OCI-LY7 (cell line): ENCODE data around the gene NME7. TPM values are rescaled to one million over a fixed set of nuclear protein-coding genes. Genes with fewer than 3 reads are reported as not detected.

Experiments used
- BruUV-seq: library from RNA; stranded (reverse); fragments of 400-500 nt; replicated peaks from 2 replicates; lab custom pipeline; 2021; lab: Mats Ljungman, UMichigan
- CTCF ChIA-PET: fragments of 300-600 bp; sonication (Branson Sonifier 250); formaldehyde crosslinking; loops from one replicate; lab custom pipeline; 2022; ENCODE audit warnings: antibody characterized with exemption; ENCODE audit not compliant: unreplicated experiment; lab: Charles Lee
- POLR2A ChIA-PET: fragments of 300-600 bp; sonication (Branson Sonifier 250); formaldehyde crosslinking; loops from one replicate; lab custom pipeline; 2022; ENCODE audit warnings: antibody characterized with exemption; lab: Charles Lee
- DNase-seq: peaks from one replicate; pipeline ENCODE4 v3.0.0-alpha.2; 2015; ENCODE audit warnings: low spot score
- H2AFZ ChIP-seq: fragments of 200-600 bp; sonication (generic), shearing (Covaris generic); 2 replicates; pipeline ENCODE4 v1.6.1; 2014; ENCODE audit warnings: mild to moderate bottlenecking, antibody characterized with exemption, low read length, moderate library complexity
- H3K27ac ChIP-seq: fragments of 200-600 bp; sonication (generic); 2 replicates; pipeline ENCODE4 v1.5.1; 2014; ENCODE audit warnings: mixed run types, low read depth, mild to moderate bottlenecking, moderate library complexity, low read length, inconsistent platforms; ENCODE audit not compliant: poor library complexity, severe bottlenecking
- H3K36me3 ChIP-seq: fragments of 200-600 bp; sonication (generic); 2 replicates; pipeline ENCODE4 v1.6.1; 2014; ENCODE audit warnings: mild to moderate bottlenecking, antibody characterized with exemption, low read length, moderate library complexity, mixed read lengths; ENCODE audit not compliant: insufficient read depth
- H3K4me1 ChIP-seq: fragments of 200-600 bp; sonication (generic); 2 replicates; pipeline ENCODE4 v1.5.1; 2014; ENCODE audit warnings: mild to moderate bottlenecking, low read length; ENCODE audit not compliant: insufficient read depth, poor library complexity, severe bottlenecking
- H3K4me2 ChIP-seq: fragments of 200-600 bp; sonication (generic); 2 replicates; pipeline ENCODE4 v1.6.1; 2014; ENCODE audit warnings: mild to moderate bottlenecking, low read length
- H3K4me3 ChIP-seq: fragments of 200-600 bp; sonication (generic); 2 replicates; pipeline ENCODE4 v1.5.1; 2014; ENCODE audit warnings: mild to moderate bottlenecking, low read depth, low read length; ENCODE audit not compliant: poor library complexity, severe bottlenecking
- H3K79me2 ChIP-seq: fragments of 200-600 bp; sonication (generic); 2 replicates; pipeline ENCODE4 v1.6.1; 2016; ENCODE audit warnings: low read depth, mild to moderate bottlenecking, low read length, moderate library complexity, mixed read lengths; ENCODE audit not compliant: insufficient read depth
- H3K9me2 ChIP-seq: fragments of 200-600 bp; sonication (generic); 2 replicates; pipeline ENCODE4 v1.6.1; 2016; ENCODE audit warnings: mild to moderate bottlenecking, low read length, mixed read lengths; ENCODE audit not compliant: insufficient read depth
- H3K9me3 ChIP-seq: fragments of 200-600 bp; sonication (generic); 2 replicates; pipeline ENCODE4 v1.6.1; 2014; ENCODE audit warnings: mild to moderate bottlenecking, mixed run types, low read length, mixed read lengths
- H4K20me1 ChIP-seq: fragments of 200-600 bp; sonication (generic); 2 replicates; pipeline ENCODE4 v1.6.1; 2014; ENCODE audit warnings: mild to moderate bottlenecking, antibody characterized with exemption, low read length, moderate library complexity, mixed read lengths; ENCODE audit not compliant: insufficient read depth
- CTCF ChIP-seq: fragments of 200-600 bp; sonication (generic); conservative IDR thresholded peaks from 2 replicates; pipeline ENCODE4 v1.5.1; 2014; ENCODE audit warnings: mild to moderate bottlenecking, antibody characterized with exemption, low read length, moderate library complexity, mixed read lengths
- EZH2phosphoT487 ChIP-seq: fragments of 200-600 bp; sonication (generic); IDR thresholded peaks from 2 replicates; pipeline ENCODE4 v1.6.1; 2018; ENCODE audit warnings: low read depth, borderline replicate concordance, mild to moderate bottlenecking, mixed run types, antibody characterized with exemption, low read length, moderate library complexity, mixed read lengths
- intact Hi-C: fragments of 100-400 bp; cut with micrococcal nuclease; formaldehyde crosslinking; loops from one replicate; pipeline ENCODE4 v1.10.0; 2022; ENCODE audit not compliant: unreplicated experiment
- total RNA-seq, 2 experiments: library from RNA; depleted of rRNA in 1 of 2; stranded (reverse); fragments of >200 nt in 1 of 2; shearing (Covaris generic) in 1 of 2; gene quantifications; 2 replicates each; pipeline ENCODE4 v1.2.3, GENCODE V29; 2014 to 2022

The NME7 gene
- total RNA-seq, 2 experiments from 2014 or later = 9.3 to 17.0 TPM

GRCh38 chr1:169240449-169241232 is 127.0 kb downstream of the NME7 start:
- ChIA-PET POLR2A (interaction anchor here (0.7 to 1.3 kb wide), 2 partner anchors 9 to 616 kb away, joined by 3 to 4 read pairs; no protein-coding TSS in a partner anchor), CTCF (no interaction called here)
- Histone ChIP-seq H3K4me3 (no peak overlapping the region), H3K79me2 (no peaks in the 10 kb centered on the region), H3K9me2 (no peaks in the 10 kb centered on the region; the same call in 1 of the 2 replicates), H3K9me3 (no peaks in the 10 kb centered on the region), H3K4me2 (no peak overlapping the region), H4K20me1 (no peaks in the 10 kb centered on the region), H3K36me3 (no peaks in the 10 kb centered on the region), H3K4me1 (no peaks in the 10 kb centered on the region), H2AFZ (no peak overlapping the region), H3K27ac (no peak overlapping the region)
- no peak for DNase-seq
- intact Hi-C loops = no loop called here
- BruUV-seq = no TSS peak
- no peak for TF ChIP-seq CTCF

GRCh38 chr1:169236880-169237279 is 130.7 kb downstream of the NME7 start:
- Histone ChIP-seq H3K4me1 (no peaks in the 10 kb centered on the region), H2AFZ (no peak overlapping the region), H3K9me3 (no peaks in the 10 kb centered on the region), H3K27ac (no peak overlapping the region), H3K9me2 (no peaks in the 10 kb centered on the region; the same call in 1 of the 2 replicates), H3K79me2 (no peaks in the 10 kb centered on the region), H4K20me1 (no peaks in the 10 kb centered on the region), H3K4me2 (no peak overlapping the region), H3K4me3 (no peak overlapping the region), H3K36me3 (no peaks in the 10 kb centered on the region)
- ChIA-PET CTCF (no interaction called here), POLR2A (interaction anchor here (0.6 kb wide), 1 partner anchor 164 kb away, joined by 7 read pairs; no protein-coding TSS in a partner anchor)
- TF ChIP-seq CTCF (no peak), EZH2phosphoT487 (no peak)
- BruUV-seq = no TSS peak
- intact Hi-C loops = no loop called here
- no peak for DNase-seq

GRCh38 chr1:169236143-169236542 is 131.5 kb downstream of the NME7 start:
- no TSS peak for BruUV-seq
- H3K9me3 ChIP-seq = no peaks in the 10 kb centered on the region
- H3K27ac ChIP-seq = no peak overlapping the region
- no peak overlapping the region for H3K4me3 ChIP-seq
- ChIA-PET CTCF (no interaction called here), POLR2A (interaction anchor here (0.6 kb wide), 1 partner anchor 164 kb away, joined by 7 read pairs; no protein-coding TSS in a partner anchor)
- intact Hi-C loops = no loop called here
- DNase-seq = no peak
- H3K4me1 ChIP-seq = no peaks in the 10 kb centered on the region
- no peak overlapping the region for H3K4me2 ChIP-seq
- H3K9me2 ChIP-seq = no peaks in the 10 kb centered on the region; the same call in 1 of the 2 replicates
- no peaks in the 10 kb centered on the region for H3K79me2 ChIP-seq
- H4K20me1 ChIP-seq = no peaks in the 10 kb centered on the region
- H3K36me3 ChIP-seq = no peaks in the 10 kb centered on the region
- H2AFZ ChIP-seq = no peak overlapping the region
- TF ChIP-seq EZH2phosphoT487 = no peak
- no peak for TF ChIP-seq CTCF
